ENCODE data around the gene ASIC2. TPM values are rescaled to one million over a fixed set of nuclear protein-coding genes. Genes with fewer than 3 reads are reported as not detected.

ASIC2 gene
- total and polyA plus RNA-seq, 9 of the 15 experiments (the other 6 are each of a cell fraction or from before 2014, with no cell fraction given): not detected

DNA sequence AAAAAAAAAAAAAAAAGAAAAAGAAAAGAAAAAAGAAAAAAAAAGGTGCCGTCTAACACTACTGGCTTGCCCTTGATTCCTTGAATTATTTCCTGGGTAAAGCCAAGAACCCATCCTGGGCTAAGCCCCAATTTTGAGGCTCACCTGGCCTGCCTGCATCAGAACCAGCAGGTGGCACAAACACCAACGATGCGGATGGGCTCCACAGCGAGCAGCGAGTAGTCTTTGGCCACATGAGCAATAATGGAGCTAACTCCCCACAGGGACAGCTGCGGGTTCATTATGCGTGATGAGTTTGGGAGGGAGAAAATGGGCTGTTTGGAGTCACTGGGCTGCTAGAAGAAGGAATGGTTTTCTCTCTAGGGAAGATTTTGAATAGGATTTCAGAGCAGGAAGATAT is 91.1 kb downstream of the ASIC2 start:
- Histone ChIP-seq H3K4me2 (ENCODE audit: insufficient read depth, low read length) (no peak overlapping the region), H3K9ac (ENCODE audit: insufficient read depth in 1 of 2, low read depth in 2 of 2, low read length in 2 of 2) (no peak overlapping the region), H3K27me3 (ENCODE audit: control insufficient read depth in 2 of 2, insufficient read depth in 2 of 2, low read length in 2 of 2) (peaks cover 0 to 3% of the 10 kb centered on the region in 2 experiments; a peak in 1 of 5 replicates), H3K36me3 (ENCODE audit: control insufficient read depth, insufficient read depth, low read length) (no peaks in the 10 kb centered on the region), H3K79me2 (ENCODE audit: control insufficient read depth, insufficient read depth, low read length) (no peaks in the 10 kb centered on the region), H3K27ac (ENCODE audit: extremely low read depth, low read depth, low read length) (no peak overlapping the region), H4K20me1 (replicated peaks; ENCODE audit: control insufficient read depth, insufficient read depth, low read length) (0 out of 2 replicates have a peak, but pooled peaks cover 6% of the 10 kb centered on the region), H3K9me1 (ENCODE audit: control insufficient read depth, insufficient read depth, low read length) (no peaks in the 10 kb centered on the region), H3K4me1 (replicated peaks in 1 of 2; ENCODE audit: control insufficient read depth in 2 of 2, insufficient read depth in 2 of 2, low read length in 2 of 2) (no peaks in the 10 kb centered on the region), H3K4me3 (no peak overlapping the region), H3K9me3 (replicated peaks; ENCODE audit: control insufficient read depth, insufficient read depth, low read depth, low read length) (no peaks in the 10 kb centered on the region), H2AFZ (ENCODE audit: low read depth, low read length) (no peak overlapping the region)
- intact Hi-C loops (cut with micrococcal nuclease) (no loop called here), in situ Hi-C loops (cut with MboI) (no loop called here)
- POLR2A ChIA-PET: no interaction called here
- ATAC-seq (no peak), DNase-seq (ENCODE audit: extremely low read depth in 1 of 4, low spot score in 3 of 4) (no peak), FAIRE-seq (no peak)
- WGBS (ENCODE audit: insufficient coverage, low coverage, missing lambda C conversion rate): 0% methylated on average over 6 of the region's 7 CpGs
- BruUV-seq (replicated peaks): no TSS peak
- CTCF ChIA-PET (ENCODE audit: low intra/inter-chr PET ratio): no interaction called here
- TF ChIP-seq ZNF589 (CRISPR knock-in tag; IDR thresholded peaks at IDR 0.05; ENCODE audit: low read depth) (no peak), CREB3L1 (IDR thresholded peaks at IDR 0.05; ENCODE audit: borderline replicate concordance, low read depth) (no peak), TCF7 (IDR thresholded peaks at IDR 0.05; ENCODE audit: borderline replicate concordance) (no peak), DMBX1 (CRISPR knock-in tag; IDR thresholded peaks at IDR 0.05; ENCODE audit: borderline replicate concordance) (no peak), ZNF639 (CRISPR knock-in tag; conservative IDR thresholded peaks at IDR 0.05 in 1 of 2, IDR thresholded peaks at IDR 0.05 in 1 of 2) (no peak), ESRRA (IDR thresholded peaks at IDR 0.05; ENCODE audit: borderline replicate concordance, low read depth) (no peak), RBM34 (IDR thresholded peaks at IDR 0.05; ENCODE audit: borderline replicate concordance, insufficient read depth, low read length) (no peak), ZFP91 (CRISPR knock-in tag; IDR thresholded peaks at IDR 0.05) (no peak), SREBF1 (IDR thresholded peaks at IDR 0.05; ENCODE audit: borderline replicate concordance, low read depth, low read length) (no peak), RNF2 (IDR thresholded peaks at IDR 0.05) (no peak), ATF1 (CRISPR knock-in tag; IDR thresholded peaks at IDR 0.05) (no peak), ATF1 (tag; IDR thresholded peaks at IDR 0.05) (no peak), E4F1 (CRISPR knock-in tag; IDR thresholded peaks at IDR 0.05; ENCODE audit: borderline replicate concordance) (no peak)
- TF ChIP-seq, protein P1, sequence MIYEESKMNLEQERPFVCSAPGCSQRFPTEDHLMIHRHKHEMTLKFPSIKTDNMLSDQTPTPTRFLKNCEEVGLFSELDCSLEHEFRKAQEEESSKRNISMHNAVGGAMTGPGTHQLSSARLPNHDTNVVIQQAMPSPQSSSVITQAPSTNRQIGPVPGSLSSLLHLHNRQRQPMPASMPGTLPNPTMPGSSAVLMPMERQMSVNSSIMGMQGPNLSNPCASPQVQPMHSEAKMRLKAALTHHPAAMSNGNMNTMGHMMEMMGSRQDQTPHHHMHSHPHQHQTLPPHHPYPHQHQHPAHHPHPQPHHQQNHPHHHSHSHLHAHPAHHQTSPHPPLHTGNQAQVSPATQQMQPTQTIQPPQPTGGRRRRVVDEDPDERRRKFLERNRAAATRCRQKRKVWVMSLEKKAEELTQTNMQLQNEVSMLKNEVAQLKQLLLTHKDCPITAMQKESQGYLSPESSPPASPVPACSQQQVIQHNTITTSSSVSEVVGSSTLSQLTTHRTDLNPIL (CRISPR knock-in tag; IDR thresholded peaks at IDR 0.05): no peak
